NCI-H1048 (cell line): ENCODE results near the gene BACH2.
"Not testable (repeated sequence)": the region's sequence is repeated elsewhere in the genome, so short reads cannot be mapped to it uniquely, and the experiment has no call there.

ENCODE experiments used
- DNase-seq: peaks from one replicate; lab custom pipeline; 2025; lab: John Stamatoyannopoulos, UW

Gene BACH2

DNA sequence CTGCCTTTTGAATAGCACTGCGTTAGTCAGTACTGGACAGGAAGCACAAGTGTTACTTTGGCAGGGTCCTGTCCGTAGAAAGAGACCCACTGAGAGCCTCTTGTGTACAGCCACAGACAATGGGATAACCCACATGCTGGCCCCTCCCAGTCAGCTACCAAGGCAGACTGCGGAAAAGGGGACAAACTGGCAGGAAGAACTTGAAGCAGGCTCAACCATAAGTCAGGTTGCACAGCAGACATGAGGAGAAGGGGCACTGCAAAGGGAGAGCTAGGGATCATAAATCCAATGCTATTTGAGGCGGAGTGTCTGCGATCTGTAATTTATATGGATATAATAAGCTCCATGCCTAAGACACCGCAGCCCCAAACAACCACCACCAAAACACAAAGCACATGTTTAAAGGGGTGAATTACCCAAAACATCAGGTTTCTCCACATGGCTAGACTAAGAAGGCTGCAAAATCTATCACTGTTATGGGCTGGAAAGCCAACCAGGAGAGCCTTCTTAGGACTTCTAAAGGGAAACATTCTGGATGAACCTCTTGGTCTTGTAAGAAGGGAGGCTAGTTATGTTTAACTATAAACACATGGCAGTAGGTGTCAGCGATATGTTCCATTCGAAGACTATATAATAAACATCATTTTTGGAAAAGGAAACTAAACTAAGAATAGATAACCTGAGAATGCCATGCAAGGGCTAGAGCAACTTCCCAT, 141.7 kb downstream of the BACH2 start:
- no peak for DNase-seq

DNA sequence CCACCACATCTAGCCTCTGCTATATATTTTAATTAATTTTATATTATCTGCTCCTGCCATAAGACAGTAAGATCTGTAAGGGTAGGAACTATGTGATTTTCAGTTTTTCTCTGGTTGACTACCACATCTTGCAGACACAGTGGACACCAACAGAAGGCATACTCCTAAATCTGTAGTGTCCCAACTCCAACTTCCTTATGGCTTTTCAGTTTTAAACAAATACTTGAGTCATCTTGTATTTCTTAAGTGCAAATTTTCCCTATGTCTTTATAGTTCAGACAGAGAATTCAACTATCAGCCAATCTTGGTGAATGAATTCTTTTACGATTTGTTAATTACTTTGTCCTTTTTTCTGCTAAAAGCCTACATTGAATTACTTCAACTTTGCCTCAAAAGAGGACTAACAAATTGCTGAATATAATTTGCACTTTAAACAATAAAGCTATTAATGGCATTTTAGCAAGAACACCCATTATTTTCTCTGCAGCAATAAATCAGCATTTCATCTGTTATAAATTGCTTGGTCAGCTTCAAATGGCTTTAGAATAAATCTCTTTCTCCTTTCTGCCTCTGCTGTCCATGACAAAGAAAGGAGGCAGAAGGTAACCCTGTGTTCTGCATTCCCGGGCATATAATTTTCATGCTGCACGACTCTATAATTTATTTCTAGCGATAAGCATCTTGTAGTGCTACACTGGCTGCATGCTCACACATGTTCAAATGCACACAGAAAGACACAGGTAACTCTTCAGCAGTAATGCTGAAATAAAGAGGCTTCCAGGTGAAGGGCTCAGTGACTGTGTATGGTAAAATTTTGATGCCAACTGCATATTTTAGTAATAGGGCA, 144.8 kb downstream of the BACH2 start:
- no peak for DNase-seq

DNA sequence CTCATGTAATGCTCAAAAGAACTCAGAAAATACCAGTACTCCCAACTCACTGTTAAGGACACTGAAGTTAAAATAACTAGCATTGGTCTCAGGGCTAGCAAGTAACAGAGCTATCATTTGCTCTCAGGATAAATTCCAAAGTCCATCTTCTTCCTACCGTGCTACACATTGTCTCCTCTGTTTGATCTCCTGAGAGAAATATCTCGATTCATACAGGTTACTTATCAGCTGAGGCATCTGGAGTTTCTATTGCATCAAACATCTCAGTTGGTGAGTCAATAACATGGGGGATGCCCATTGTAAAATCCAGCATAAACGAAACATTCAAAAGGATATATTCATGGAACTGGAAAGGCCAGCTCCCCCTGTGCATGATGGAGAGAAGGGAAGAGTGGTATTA, 147.4 kb downstream of the BACH2 start:
- DNase-seq: no peak

DNA sequence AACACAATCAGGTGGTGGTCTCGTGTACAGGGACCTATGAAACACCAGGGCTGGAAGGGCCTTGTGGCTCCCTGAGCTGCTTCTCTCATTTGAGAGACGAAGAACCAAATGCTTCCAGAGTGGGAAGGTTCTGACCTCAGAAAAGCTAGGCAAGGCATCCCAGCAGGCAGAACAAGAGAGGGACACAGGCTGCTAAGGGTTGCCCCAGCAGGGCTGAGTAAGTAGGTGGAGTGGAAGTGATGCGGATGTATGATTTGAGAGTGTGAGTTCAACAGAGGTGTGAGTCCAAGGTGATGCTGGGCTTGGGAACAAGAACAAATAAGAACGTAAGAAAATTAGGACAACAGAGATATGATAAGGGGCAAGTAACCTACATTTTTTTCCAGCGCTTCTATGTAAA, 147.8 kb downstream of the BACH2 start:
- no peak for DNase-seq

DNA sequence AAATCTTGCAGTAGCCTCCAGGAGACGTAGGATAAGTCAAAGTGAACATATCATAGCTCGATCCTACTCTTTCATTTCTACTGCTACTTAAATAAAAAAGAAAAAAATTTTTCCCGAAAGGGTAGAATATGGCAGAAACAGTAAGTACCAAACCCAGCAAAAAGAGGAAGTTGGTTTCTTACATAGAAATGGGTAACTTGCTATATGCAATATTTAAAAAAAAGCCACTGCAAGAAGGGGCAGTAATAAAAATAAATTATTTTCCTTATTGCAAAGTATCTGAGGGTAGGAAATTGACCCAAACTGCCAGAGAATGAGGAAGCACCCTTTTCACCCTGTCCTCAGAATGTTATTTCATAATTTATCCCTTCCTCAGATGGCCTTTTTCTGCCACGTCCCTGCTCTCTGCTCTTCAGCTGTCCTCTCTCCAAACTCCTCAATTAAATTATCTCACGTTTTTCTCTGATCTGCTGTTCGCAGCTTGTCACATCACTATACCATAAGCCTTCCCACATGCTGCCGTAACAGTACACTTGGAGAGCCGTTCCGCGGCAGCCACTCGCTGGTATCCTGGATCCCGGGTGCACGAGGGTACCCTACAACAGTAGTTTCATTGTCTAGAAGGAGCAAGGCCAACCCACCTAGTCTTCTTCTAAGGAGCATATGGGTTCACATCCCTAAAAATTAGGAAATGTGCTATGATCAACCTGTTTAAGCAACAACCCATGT, 149.6 kb downstream of the BACH2 start:
- DNase-seq: no peak

DNA sequence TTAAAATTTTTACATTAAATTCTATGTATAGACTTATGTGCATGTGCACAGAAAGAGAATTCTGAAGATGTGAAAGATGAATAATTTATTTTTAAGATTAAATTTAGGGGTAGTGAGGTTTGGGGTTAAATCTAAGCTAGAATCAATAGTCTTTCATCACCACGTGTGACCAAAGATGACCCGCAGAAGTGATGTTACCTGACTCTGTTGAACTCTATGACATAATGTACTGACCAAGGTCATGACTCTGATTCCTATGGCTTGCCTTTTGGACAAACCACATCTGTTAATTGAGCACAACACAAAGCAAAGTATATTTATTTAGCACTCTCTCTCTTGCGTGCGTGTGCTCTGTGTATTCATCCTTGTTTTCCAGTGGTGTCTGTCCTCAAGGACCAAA, 150.6 kb downstream of the BACH2 start:
- no peak for DNase-seq

DNA sequence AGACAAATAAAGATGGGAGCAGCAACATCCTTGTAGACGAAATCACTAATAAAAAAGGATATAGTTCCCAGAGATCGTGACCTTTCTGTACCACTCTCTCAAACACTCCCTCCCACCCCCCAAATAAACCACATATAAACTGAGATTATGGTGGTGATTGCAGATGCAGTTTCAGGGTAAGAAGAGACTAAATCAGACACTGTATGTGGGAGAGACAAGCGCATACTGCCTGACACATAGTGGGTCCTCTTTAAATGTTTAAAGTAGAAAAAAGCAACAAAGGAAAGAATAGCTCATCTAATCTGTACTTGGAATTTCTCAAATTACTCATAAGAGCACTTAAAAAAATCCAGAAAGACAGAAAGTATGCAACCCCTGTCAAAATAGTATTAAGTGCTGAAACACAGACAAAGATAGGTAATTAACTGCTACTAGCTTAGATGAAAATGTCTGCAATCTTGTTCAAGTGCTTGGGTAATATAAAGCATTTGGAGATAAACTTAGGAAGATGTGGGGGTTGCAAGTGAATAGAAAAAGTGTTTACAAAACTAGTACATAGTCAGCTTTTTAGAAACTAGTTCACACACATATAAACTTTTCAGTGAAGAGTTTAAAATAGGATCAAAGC, 151.6 kb downstream of the BACH2 start:
- DNase-seq: no peak

DNA sequence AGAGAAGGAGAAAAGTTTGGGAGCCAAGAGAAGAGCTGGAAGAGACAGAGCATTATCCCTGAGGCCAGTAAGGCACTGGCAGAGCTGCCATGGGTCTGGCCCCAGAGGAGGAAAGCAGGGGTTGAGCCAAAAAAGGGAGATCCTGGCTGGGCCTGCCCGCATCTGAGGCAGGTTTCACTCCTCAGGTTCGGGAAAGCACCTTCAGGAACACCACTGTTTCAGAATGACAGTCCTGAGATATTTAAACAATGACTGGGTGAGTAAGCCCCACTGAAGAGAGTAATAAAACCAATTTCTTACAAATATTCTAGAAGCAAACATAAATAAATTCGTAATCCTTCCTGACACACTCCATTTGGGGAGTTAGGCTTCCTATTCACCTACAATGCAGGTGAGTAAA, 152.2 kb downstream of the BACH2 start:
- no peak for DNase-seq

DNA sequence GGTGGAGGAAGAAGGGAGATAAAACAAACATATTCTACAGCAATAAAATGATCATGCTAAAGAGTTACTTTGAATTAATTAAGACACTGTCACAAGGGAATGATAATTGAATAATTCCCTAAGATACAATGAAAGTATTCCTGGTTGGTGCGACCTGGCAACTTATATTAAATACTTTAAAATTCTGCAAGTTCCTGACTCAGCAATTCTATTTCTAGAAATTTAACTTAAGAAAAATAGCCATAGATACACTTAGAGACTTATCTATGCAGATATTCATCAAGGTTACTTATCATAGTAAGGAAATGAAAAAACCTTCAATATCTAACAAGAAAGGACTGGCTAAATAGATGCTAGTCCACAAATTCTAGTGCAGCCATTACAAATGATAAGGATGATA, 156.0 kb downstream of the BACH2 start:
- no peak for DNase-seq

DNA sequence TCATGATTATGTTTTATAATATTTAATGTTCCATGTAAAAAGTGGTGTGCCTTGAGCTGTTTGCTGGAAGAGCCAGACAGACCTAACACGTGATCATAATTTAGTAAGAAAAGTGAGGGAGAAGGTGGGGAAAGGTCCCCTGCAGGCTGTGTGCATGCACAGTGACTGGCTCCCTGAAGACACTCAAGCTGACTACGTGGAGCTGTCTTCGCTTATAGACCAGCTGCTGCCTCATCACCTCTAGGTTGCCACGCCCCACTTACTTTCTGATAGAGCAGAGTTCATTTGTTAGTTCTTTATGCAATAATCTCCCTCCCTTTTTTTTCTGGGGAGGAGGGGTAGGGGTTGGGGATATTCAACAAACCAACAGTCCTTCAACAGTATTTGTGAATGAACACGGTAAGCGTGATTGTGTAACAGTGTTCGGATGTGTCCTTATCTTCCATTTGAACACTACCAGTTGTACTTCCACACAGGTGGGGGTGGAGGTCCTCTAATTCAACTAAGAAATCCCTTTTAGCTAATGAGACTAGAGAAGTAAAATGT, 157.3 kb downstream of the BACH2 start:
- no peak for DNase-seq

DNA sequence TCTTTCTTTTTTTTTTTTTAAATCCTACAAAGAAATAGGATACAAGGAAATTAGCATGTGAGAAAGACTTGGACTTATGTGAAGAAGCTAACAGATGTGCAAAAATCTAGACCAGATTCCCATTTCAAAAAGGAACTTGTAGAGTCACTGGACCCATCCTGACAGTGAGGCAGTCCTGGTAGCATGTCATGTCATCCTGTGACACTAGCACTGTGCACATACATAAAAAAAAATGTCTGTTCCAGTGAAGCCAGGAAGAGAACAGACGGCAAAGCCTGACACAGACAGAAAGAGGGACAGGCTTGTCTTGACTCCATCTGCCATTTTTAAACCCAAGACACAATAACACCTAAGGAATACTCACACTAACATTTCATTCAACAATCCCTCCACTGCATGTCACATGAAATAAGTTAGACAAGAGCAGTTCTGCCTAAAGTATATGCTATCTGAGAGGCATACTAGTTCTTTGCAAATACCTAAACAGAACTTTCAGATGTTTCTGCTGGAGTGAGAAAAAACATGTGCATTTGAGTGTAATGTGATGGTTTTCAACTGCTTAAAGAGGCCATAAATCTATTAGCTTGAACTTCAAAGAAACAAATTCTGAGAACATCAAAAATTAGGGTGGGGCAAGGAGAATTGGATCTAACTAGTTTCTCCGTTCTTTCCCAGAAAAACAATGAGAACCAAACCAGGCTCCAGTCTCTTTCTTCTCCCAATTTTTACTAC, 159.6 kb downstream of the BACH2 start:
- no peak for DNase-seq

DNA sequence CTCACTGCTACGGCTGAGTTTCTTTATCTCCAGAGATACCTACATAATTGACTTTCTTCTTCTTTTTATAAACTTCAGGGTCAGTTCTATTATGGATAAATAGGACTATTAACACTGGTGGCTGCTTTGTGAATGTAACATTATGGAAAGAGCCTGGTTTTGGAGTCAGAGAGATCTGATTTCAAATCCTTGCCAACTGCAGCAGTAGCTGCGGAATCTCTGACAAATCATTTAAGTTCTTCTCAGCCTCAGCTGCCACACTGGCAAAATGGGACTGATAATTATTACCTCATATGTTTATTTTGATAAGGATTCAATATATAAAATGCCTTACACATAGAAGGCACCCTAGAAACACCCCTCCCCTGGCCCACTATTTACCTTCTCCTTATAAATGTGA, 160.5 kb downstream of the BACH2 start:
- no peak for DNase-seq

DNA sequence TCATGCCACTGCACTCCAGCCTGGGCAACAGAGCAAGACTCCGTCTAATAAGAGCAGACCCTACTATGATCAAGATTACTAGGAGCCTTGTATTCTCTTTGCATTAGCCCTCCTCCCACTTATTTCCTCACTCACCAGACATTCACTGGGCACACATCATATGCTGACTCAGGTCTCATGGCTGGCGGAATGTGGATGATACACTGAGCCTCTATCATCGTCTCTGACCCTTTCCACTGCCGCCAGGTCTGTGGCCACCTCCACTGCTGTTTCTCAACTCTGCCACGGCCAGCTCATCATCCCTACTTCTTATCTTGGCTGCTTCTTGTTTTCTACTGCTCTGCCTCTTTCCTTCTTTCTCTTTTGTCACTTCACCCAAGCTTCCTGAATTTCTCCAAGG, 161.0 kb downstream of the BACH2 start:
- no peak for DNase-seq

DNA sequence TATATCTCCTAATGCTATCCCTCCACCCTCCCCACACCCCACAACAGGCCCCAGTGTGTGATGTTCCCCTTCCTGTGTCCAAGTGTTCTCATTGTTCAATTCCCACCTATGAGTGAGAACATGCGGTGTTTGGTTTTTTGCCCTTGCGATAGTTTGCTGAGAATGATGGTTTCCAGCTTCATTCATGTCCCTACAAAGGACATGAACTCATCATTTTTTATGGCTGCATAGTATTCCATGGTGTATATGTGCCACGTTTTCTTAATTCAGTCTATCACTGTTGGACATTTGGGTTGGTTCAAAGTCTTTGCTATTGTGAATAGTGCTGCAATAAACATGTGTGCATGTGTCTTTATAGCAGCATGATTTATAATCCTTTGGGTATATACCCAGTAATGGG, 163.0 kb downstream of the BACH2 start:
- DNase-seq: not testable (repeated sequence)

DNA sequence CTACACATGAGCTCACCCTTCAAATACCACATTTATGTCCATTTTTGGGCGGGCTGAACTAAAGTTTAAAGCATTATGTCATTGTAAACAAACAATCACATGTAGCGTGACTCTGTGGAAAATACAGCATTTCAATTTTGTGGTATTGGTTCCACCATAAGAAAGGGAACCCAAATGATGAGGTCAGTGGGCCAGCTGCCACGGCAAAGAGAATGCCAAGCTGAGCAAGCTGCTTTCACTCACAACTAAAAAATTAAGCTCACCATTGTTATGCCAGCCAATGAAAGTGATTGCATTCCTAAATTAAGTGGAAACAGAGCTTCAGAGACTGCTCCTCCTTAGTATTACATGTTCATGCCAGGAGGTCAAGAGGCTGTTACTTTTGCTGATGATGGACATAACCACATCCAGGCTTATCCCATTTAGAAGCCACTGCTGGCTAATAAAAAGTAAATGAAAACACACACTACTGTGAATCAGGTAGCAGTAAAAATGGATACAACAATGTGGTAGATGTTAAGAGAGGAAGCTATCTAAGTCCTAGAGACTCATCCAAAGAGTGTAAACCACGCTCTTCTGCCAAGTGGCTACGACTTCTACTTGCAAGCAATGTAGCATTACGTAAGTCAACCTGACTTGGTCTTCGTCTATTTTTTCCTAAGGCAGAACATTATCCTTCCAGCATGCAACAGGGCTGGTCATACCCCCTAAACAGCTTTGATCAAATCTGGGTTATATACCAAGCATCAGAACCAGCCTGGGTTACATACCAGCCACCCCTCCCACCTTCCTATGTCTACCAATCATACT, 164.8 kb downstream of the BACH2 start:
- no peak for DNase-seq

DNA sequence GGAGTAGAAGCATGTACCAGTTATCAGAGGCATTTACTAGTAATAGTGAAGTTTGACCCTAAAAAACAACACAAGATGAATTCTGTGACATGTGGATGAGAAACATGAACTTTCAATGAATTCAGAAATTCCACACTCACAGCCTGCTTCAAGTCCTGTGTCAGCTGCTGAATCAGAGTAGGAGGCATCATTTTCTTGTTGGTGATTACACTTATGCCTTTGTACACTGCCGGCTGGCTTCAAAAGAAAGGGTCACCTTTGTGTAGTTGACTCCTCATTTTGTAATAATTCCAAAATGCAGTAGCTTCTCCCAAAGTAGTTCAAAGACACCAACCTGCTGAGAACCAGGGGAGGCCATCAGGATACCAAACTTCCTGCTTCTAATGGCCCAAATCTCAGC, 165.5 kb downstream of the BACH2 start:
- no peak for DNase-seq

DNA sequence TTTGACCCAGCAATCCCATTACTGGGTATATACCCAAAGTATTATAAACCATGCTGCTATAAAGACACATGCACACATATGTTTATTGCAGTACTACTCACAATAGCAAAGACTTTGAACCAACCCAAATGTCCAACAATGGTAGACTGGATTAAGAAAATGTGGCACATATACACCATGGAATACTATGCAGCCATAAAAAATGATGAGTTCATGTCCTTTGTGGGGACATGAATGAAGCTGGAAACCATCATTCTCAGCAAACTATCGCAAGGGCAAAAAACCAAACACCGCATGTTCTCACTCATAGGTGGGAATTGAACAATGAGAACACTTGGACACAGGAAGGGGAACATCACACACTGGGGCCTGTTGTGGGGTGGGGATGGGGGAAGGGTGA, 168.0 kb downstream of the BACH2 start:
- DNase-seq: not testable (repeated sequence)

DNA sequence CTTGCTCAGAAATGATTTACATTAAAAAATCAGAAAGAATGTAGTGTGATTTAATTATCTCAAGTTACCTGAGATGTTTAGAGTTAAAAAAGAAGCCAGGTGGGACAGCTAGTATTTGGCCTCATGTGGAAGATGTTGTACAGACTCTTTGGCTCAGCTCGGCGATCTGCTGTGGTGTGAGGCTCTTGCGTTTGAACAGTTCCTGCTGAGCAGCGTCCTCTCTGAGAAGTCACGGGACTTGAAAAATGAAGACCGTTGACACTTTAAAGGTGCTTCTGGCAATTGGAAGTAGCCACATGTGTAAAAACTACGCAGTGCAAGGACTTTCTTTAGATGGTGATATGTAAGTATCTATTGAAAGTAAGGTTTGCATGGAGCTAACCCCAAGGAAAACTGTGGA, 169.0 kb downstream of the BACH2 start:
- DNase-seq: no peak

DNA sequence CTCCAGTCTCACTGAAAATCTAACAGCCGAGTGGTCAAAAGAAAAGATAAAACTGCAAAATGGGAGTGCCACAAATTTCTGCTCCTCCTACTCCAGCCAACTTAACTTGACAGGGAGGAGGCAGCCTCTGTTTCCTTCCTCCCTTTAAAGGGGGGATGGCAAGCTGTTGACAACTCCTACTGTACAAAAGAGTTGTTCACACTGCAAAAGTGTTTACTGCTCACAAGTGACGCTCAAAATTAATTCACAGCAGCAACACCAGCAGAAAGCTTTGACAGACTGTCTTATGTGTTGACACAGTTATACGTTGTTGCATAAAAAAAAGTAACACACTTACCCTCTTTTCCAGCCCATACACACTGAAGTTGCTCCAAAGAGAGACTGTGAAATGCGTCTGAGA, 169.8 kb downstream of the BACH2 start:
- no peak for DNase-seq

DNA sequence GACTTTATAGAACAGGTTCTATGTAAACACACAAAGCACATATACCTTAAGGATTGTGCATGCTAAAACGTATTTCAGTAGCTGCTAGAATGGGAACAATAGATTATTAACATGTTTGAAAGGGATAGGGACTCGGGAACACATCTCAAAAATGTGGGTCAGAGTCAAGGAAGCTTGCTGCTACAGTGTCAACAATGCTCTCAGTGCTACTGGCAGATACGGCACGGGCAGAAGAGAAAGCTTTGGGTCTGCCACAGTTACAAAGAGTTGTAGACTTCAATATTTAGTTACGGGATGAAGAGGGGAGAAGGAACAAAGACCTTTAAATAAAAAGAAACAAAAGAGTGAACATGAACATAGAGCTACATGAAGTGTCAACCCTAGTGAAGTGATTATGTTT, 170.5 kb downstream of the BACH2 start:
- no peak for DNase-seq
